HL-60 (cell line): ENCODE results near the gene PAQR9.

Experiments
- CTCF ChIP-seq: IDR thresholded peaks from one replicate; pipeline ENCODE4 v1.5.1; 2011; ENCODE audit warnings: low read length, control low read depth, inconsistent platforms; ENCODE audit not compliant: insufficient read depth
- POLR2AphosphoS5 ChIP-seq: IDR thresholded peaks from 2 replicates; pipeline ENCODE4 v1.6.1; 2012; ENCODE audit warnings: low read depth

GRCh38 chr3:142987707-142988106 lies 24.2 kb upstream of the PAQR9 start:
- TF ChIP-seq POLR2AphosphoS5 (no peak), CTCF (no peak)
